HCT116 (cell line): ENCODE results near the gene SCGB3A1.

Experiments used
- CEBPB ChIP-seq: IDR thresholded peaks from 2 replicates; pipeline ENCODE4 v1.6.1; 2012; ENCODE audit warnings: low read depth
- EZH2phosphoT487 ChIP-seq: fragments of 200-600 bp; IDR thresholded peaks from 2 replicates; pipeline ENCODE4 v1.6.1; 2018; ENCODE audit warnings: antibody characterized with exemption, borderline replicate concordance
- JUND ChIP-seq: IDR thresholded peaks from 2 replicates; pipeline ENCODE4 v1.6.1; 2012
- POLR2A ChIP-seq: IDR thresholded peaks from 2 replicates; pipeline ENCODE4 v1.7.0; 2011; ENCODE audit warnings: borderline replicate concordance; ENCODE audit not compliant: insufficient read depth, insufficient read length; ENCODE audit errors: extremely low read depth
- RAD21 ChIP-seq: IDR thresholded peaks from 2 replicates; pipeline ENCODE4 v1.6.1; 2012; ENCODE audit warnings: low read depth, mild to moderate bottlenecking
- TF ChIP-seq, protein P1 (sequence below), 3 experiments: fragments of 200-600 bp in 1 of 3; sonication (generic) in 1 of 3; IDR thresholded peaks in 2 of 3; conservative IDR thresholded peaks in 1 of 3; 2 replicates each; pipeline ENCODE4 v1.5.1; 2012 to 2017; ENCODE audit warnings: low read depth in 2 of 3, low read length in 2 of 3, antibody characterized with exemption in 1 of 3, borderline replicate concordance in 1 of 3, control low read depth in 1 of 3, mild to moderate bottlenecking in 1 of 3, mixed read lengths in 1 of 3, mixed run types in 1 of 3, moderate library complexity in 1 of 3; ENCODE audit not compliant: insufficient read depth in 1 of 3
- TF ChIP-seq, protein P2 (sequence below): IDR thresholded peaks from 2 replicates; pipeline ENCODE4 v1.6.1; 2012; ENCODE audit warnings: low read depth
- TF ChIP-seq, protein P3 (sequence below): IDR thresholded peaks from 2 replicates; pipeline ENCODE4 v1.6.1; 2012

DNA sequence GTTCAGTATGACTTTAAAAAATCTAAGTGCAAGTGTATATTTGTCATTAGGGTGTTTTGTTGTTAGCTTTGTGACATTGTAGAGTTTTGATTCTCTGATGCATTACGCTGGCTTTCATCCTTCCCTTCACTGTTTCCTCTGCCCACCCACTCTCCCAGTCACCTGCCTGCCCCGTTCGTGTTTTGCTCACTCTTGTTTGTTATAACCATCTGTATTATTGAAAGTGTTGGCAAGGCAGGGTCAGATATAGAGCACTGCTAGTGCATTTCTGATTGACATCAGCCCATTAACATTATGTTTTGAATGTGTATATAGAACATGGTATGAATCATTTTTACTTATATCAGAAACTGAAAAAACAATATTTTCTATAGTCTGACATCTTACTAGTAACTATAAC lies 27.3 kb downstream of the SCGB3A1 start:
- TF ChIP-seq EZH2phosphoT487, result no peak
- TF ChIP-seq CEBPB, result no peak
- TF ChIP-seq, protein P1, sequence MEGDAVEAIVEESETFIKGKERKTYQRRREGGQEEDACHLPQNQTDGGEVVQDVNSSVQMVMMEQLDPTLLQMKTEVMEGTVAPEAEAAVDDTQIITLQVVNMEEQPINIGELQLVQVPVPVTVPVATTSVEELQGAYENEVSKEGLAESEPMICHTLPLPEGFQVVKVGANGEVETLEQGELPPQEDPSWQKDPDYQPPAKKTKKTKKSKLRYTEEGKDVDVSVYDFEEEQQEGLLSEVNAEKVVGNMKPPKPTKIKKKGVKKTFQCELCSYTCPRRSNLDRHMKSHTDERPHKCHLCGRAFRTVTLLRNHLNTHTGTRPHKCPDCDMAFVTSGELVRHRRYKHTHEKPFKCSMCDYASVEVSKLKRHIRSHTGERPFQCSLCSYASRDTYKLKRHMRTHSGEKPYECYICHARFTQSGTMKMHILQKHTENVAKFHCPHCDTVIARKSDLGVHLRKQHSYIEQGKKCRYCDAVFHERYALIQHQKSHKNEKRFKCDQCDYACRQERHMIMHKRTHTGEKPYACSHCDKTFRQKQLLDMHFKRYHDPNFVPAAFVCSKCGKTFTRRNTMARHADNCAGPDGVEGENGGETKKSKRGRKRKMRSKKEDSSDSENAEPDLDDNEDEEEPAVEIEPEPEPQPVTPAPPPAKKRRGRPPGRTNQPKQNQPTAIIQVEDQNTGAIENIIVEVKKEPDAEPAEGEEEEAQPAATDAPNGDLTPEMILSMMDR (IDR thresholded peaks at IDR 0.05 in 2 of 3, conservative IDR thresholded peaks at IDR 0.05 in 1 of 3; ENCODE audit: borderline replicate concordance in 1 of 3, insufficient read depth in 1 of 3, low read depth in 2 of 3, low read length in 2 of 3), result no peak
- no peak for TF ChIP-seq JUND
- TF ChIP-seq POLR2A, result no peak
- no peak for TF ChIP-seq RAD21
- TF ChIP-seq, protein P2, sequence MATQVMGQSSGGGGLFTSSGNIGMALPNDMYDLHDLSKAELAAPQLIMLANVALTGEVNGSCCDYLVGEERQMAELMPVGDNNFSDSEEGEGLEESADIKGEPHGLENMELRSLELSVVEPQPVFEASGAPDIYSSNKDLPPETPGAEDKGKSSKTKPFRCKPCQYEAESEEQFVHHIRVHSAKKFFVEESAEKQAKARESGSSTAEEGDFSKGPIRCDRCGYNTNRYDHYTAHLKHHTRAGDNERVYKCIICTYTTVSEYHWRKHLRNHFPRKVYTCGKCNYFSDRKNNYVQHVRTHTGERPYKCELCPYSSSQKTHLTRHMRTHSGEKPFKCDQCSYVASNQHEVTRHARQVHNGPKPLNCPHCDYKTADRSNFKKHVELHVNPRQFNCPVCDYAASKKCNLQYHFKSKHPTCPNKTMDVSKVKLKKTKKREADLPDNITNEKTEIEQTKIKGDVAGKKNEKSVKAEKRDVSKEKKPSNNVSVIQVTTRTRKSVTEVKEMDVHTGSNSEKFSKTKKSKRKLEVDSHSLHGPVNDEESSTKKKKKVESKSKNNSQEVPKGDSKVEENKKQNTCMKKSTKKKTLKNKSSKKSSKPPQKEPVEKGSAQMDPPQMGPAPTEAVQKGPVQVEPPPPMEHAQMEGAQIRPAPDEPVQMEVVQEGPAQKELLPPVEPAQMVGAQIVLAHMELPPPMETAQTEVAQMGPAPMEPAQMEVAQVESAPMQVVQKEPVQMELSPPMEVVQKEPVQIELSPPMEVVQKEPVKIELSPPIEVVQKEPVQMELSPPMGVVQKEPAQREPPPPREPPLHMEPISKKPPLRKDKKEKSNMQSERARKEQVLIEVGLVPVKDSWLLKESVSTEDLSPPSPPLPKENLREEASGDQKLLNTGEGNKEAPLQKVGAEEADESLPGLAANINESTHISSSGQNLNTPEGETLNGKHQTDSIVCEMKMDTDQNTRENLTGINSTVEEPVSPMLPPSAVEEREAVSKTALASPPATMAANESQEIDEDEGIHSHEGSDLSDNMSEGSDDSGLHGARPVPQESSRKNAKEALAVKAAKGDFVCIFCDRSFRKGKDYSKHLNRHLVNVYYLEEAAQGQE, result no peak
- TF ChIP-seq, protein P3, sequence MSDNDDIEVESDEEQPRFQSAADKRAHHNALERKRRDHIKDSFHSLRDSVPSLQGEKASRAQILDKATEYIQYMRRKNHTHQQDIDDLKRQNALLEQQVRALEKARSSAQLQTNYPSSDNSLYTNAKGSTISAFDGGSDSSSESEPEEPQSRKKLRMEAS, result no peak
